Transverse colon (tissue), 4 donors: Measurements from ENCODE around the gene TXNL1.

Experiments
- POLR2A ChIP-seq: fragments of 450-650 bp; IDR thresholded peaks from one replicate; pipeline ENCODE4 v1.6.1; 2016; ENCODE audit warnings: antibody characterized with exemption, mild to moderate bottlenecking, moderate library complexity
- POLR2AphosphoS5 ChIP-seq, 3 donors: sonication (generic); formaldehyde crosslinking; IDR thresholded peaks; one replicate each; pipeline ENCODE4 v1.6.1; 2016; ENCODE audit warnings: antibody characterized with exemption in 3 of 3
- TF ChIP-seq, protein P1 (sequence below), 5 experiments: fragments of 200-600 bp in 3 of 5; fragments of 450-650 bp in 2 of 5; sonication (generic) in 3 of 5; IDR thresholded peaks; 1 replicate in 2 of 5; 2 replicates in 3 of 5; pipeline ENCODE4 v1.5.1; 2016 to 2017; ENCODE audit warnings: antibody characterized with exemption in 5 of 5, inconsistent platforms in 3 of 5, mild to moderate bottlenecking in 2 of 5, moderate library complexity in 1 of 5

DNA sequence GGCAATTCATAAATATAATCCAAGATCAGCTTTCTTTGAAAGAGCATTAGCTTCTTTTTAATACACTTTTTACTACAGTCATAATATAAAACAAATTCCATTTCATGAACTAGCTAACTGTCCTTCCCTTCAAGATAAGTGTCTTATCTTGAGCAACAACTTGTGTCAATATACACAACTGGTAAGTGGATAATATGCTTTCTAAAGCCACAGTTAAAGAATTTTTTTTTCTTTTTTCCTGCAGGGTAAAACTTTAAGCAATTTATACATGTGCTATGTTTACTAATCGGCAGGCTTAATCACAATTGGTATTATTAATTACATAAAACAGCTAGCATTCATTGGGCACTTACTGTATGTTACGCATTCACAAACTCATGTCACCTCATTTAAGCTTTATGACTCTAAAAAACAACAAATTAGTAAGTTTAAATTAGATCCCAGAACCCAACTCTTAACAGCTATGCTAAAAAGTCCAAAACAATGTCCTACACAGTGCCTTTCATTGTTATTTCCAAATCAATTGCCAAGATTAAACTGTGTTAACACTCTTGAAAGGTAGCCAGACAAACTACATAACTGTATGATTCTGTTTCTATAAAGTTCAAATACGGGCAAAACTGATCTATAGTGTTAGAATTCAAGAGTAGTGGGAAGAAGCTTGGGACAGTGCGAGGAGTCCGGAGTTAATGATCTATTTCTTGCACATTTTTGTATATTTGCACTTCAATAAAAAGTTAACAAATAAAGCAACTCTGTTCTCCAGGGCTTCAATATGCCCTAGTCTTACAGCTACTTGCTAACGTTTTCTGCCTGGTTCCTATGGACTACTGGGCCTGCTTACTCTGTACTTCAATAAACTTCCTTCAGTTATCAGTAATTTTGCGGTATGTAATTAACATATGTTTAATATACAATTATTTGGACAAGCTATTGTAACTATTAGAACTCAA, 6.0 kb downstream of the TXNL1 start:
- TF ChIP-seq, protein P1, sequence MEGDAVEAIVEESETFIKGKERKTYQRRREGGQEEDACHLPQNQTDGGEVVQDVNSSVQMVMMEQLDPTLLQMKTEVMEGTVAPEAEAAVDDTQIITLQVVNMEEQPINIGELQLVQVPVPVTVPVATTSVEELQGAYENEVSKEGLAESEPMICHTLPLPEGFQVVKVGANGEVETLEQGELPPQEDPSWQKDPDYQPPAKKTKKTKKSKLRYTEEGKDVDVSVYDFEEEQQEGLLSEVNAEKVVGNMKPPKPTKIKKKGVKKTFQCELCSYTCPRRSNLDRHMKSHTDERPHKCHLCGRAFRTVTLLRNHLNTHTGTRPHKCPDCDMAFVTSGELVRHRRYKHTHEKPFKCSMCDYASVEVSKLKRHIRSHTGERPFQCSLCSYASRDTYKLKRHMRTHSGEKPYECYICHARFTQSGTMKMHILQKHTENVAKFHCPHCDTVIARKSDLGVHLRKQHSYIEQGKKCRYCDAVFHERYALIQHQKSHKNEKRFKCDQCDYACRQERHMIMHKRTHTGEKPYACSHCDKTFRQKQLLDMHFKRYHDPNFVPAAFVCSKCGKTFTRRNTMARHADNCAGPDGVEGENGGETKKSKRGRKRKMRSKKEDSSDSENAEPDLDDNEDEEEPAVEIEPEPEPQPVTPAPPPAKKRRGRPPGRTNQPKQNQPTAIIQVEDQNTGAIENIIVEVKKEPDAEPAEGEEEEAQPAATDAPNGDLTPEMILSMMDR (IDR thresholded peaks at IDR 0.05) = no peak
- no peak for TF ChIP-seq POLR2A
- no peak for TF ChIP-seq POLR2AphosphoS5 (IDR thresholded peaks at IDR 0.05)
